Prostate gland (tissue), 2 donors: Measurements from ENCODE around the gene INTU. TPM values are rescaled to one million over a fixed set of nuclear protein-coding genes. Genes with fewer than 3 reads are reported as not detected.
A peak's percentile ranks its signal among the peaks of the same experiment; 100 is the strongest.

Experiments
- DNase-seq: peaks from one replicate; pipeline ENCODE4 v3.0.0-alpha.2; 2019; ENCODE audit warnings: low spot score
- H3K27ac ChIP-seq, 2 donors: fragments of 200-600 bp; sonication (generic); 2 replicates each; pipeline ENCODE4 v1.5.1; 2017 to 2019
- H3K27me3 ChIP-seq: fragments of 200-600 bp; sonication (generic); replicated peaks from 2 replicates; pipeline ENCODE4 v1.5.1; 2019; ENCODE audit not compliant: insufficient read depth
- H3K36me3 ChIP-seq, 2 donors: fragments of 200-600 bp; sonication (generic); 1 replicate in 1 of 2; 2 replicates in 1 of 2; pipeline versions ENCODE4 v1.5.1 to v1.8.1; 2017 to 2019
- H3K4me1 ChIP-seq: fragments of 200-600 bp; sonication (generic); replicated peaks from 2 replicates; pipeline ENCODE4 v1.5.1; 2019
- H3K4me3 ChIP-seq, 2 donors: fragments of 200-600 bp; sonication (generic); 2 replicates each; pipeline ENCODE4 v1.5.1; 2017 to 2019
- H3K9me3 ChIP-seq: fragments of 200-600 bp; sonication (generic); 2 replicates; pipeline ENCODE4 v1.5.1; 2017
- CTCF ChIP-seq, 4 experiments: fragments of 200-600 bp in 2 of 4; fragments of 450-650 bp in 2 of 4; sonication (generic) in 2 of 4; IDR thresholded peaks; 1 replicate in 3 of 4; 2 replicates in 1 of 4; pipeline ENCODE4 v1.5.1; 2016 to 2019; ENCODE audit warnings: antibody characterized with exemption in 4 of 4, mild to moderate bottlenecking in 2 of 4, moderate library complexity in 2 of 4
- POLR2A ChIP-seq: fragments of 450-650 bp; IDR thresholded peaks from one replicate; pipeline ENCODE4 v1.6.1; 2016; ENCODE audit warnings: antibody characterized with exemption, mild to moderate bottlenecking
- POLR2AphosphoS5 ChIP-seq: sonication (generic); formaldehyde crosslinking; IDR thresholded peaks from one replicate; pipeline ENCODE4 v1.6.1; 2017; ENCODE audit warnings: antibody characterized with exemption
- WGBS: methylation state at CpG from one replicate; pipeline ENCODE4 v1.1.5; 2018; 5-methylcytosine and 5-hydroxymethylcytosine counted together
- intact Hi-C: fragments of 100-400 bp; cut with DNase I; formaldehyde crosslinking; loops from one replicate; pipeline ENCODE4 v1.14.2; 2022
- total RNA-seq, 2 donors: library from RNA; depleted of rRNA; stranded (reverse); fragments of >200 nt; gene quantifications; one replicate each; pipeline ENCODE4 v1.1.0, GENCODE V29; 2016

Gene INTU
- total RNA-seq, 2 donors from 2014 or later = 6.1 to 13.9 TPM

GRCh38 chr4:127732623-127733328 lies 100.0 kb downstream of the INTU start:
- peak in 3 of 4 experiments; percentile 42 to 65 (median 64) for TF ChIP-seq CTCF (IDR thresholded peaks at IDR 0.05)
- no peak for TF ChIP-seq POLR2A
- no peak overlapping the region for H3K4me3 ChIP-seq
- H3K27me3 ChIP-seq = no peaks in the 10 kb centered on the region
- H3K36me3 ChIP-seq = no peaks in the 10 kb centered on the region
- no peaks in the 10 kb centered on the region for H3K4me1 ChIP-seq
- no peak for DNase-seq
- 23% methylated on average over 8 of the region's 8 CpGs for WGBS
- H3K9me3 ChIP-seq = no peaks in the 10 kb centered on the region
- H3K27ac ChIP-seq = no peak overlapping the region
- intact Hi-C loops = loop anchor here (1.0 kb wide), 1 partner anchor 127 kb away; no protein-coding TSS in a partner anchor

GRCh38 chr4:127734976-127735375 lies 102.2 kb downstream of the INTU start:
- no peaks in the 10 kb centered on the region for H3K4me1 ChIP-seq
- intact Hi-C loops = no loop called here
- WGBS = 81% methylated on average over 2 of the region's 2 CpGs
- H3K9me3 ChIP-seq = no peaks in the 10 kb centered on the region
- no peak overlapping the region for H3K27ac ChIP-seq
- H3K36me3 ChIP-seq = no peaks in the 10 kb centered on the region
- H3K4me3 ChIP-seq = no peak overlapping the region
- TF ChIP-seq POLR2AphosphoS5 (no peak), POLR2A (no peak), CTCF (IDR thresholded peaks at IDR 0.05) (no peak)
- DNase-seq = no peak
- H3K27me3 ChIP-seq = no peaks in the 10 kb centered on the region

GRCh38 chr4:127737295-127737694 lies 104.5 kb downstream of the INTU start:
- Histone ChIP-seq H3K4me3 (no peak overlapping the region), H3K36me3 (no peaks in the 10 kb centered on the region), H3K4me1 (no peaks in the 10 kb centered on the region), H3K9me3 (no peaks in the 10 kb centered on the region), H3K27ac (no peak overlapping the region), H3K27me3 (no peaks in the 10 kb centered on the region)
- intact Hi-C loops = no loop called here
- TF ChIP-seq POLR2A = no peak
- no peak for TF ChIP-seq POLR2AphosphoS5
- TF ChIP-seq CTCF (IDR thresholded peaks at IDR 0.05) = no peak
- no peak for DNase-seq
- WGBS = 42% methylated on average over 4 of the region's 4 CpGs

GRCh38 chr4:127741247-127741646 lies 108.5 kb downstream of the INTU start:
- no peaks in the 10 kb centered on the region for H3K4me1 ChIP-seq
- TF ChIP-seq POLR2AphosphoS5 (no peak), POLR2A (no peak), CTCF (IDR thresholded peaks at IDR 0.05) (no peak)
- no peaks in the 10 kb centered on the region for H3K9me3 ChIP-seq
- intact Hi-C loops = no loop called here
- no peak for DNase-seq
- H3K4me3 ChIP-seq = no peak overlapping the region
- no peak overlapping the region for H3K27ac ChIP-seq
- H3K36me3 ChIP-seq = no peaks in the 10 kb centered on the region
- WGBS = 100% methylated on average over 1 of the region's 1 CpG
- H3K27me3 ChIP-seq = no peaks in the 10 kb centered on the region

GRCh38 chr4:127747883-127748282 lies 115.1 kb downstream of the INTU start:
- Histone ChIP-seq H3K27ac (no peak overlapping the region), H3K4me1 (no peaks in the 10 kb centered on the region), H3K9me3 (no peaks in the 10 kb centered on the region), H3K27me3 (no peaks in the 10 kb centered on the region), H3K4me3 (no peak overlapping the region), H3K36me3 (no peaks in the 10 kb centered on the region)
- no peak for DNase-seq
- intact Hi-C loops = no loop called here
- TF ChIP-seq POLR2A (no peak), CTCF (IDR thresholded peaks at IDR 0.05) (no peak), POLR2AphosphoS5 (no peak)
- WGBS = 89% methylated on average over 4 of the region's 4 CpGs
